GM18867 (cell line): ENCODE results near the gene ADAMTS9.
A peak's percentile ranks its signal among the peaks of the same experiment; 100 is the strongest.

Source experiments
- ATAC-seq: cut with Tn5 transposase; IDR thresholded peaks from one replicate; pipeline ENCODE4 v1.9.1; 2021; ENCODE audit warnings: mild to moderate bottlenecking, moderate library complexity; ENCODE audit not compliant: unreplicated experiment

Gene ADAMTS9

GRCh38 chr3:64578062-64578770 is 109.6 kb downstream of the ADAMTS9 start:
- ATAC-seq: no peak

- no peak for ATAC-seq
Measured at GRCh38 chr3:64576211-64576775, 111.5 kb downstream of the ADAMTS9 start.

- peak; percentile 96 for ATAC-seq
Measured at GRCh38 chr3:64575211-64575844, 112.5 kb downstream of the ADAMTS9 start.

- no peak for ATAC-seq
Measured at GRCh38 chr3:64574194-64574593, 113.6 kb downstream of the ADAMTS9 start.

- ATAC-seq: no peak
Measured at GRCh38 chr3:64571982-64572381, 115.8 kb downstream of the ADAMTS9 start.

GRCh38 chr3:64568895-64569517 is 118.8 kb downstream of the ADAMTS9 start:
- ATAC-seq: no peak

- no peak for ATAC-seq
Measured at GRCh38 chr3:64566859-64567258, 120.9 kb downstream of the ADAMTS9 start.

- ATAC-seq: no peak
Measured at GRCh38 chr3:64563751-64564150, 124.0 kb downstream of the ADAMTS9 start.

GRCh38 chr3:64561868-64562267 is 125.9 kb downstream of the ADAMTS9 start:
- ATAC-seq: no peak

- no peak for ATAC-seq
Measured at GRCh38 chr3:64561325-64561843, 126.4 kb downstream of the ADAMTS9 start.

GRCh38 chr3:64560791-64561190 is 127.0 kb downstream of the ADAMTS9 start:
- ATAC-seq: no peak

- ATAC-seq: no peak
Measured at GRCh38 chr3:64559588-64559987, 128.2 kb downstream of the ADAMTS9 start.

- no peak for ATAC-seq
Measured at GRCh38 chr3:64556046-64556445, 131.8 kb downstream of the ADAMTS9 start.

- ATAC-seq: no peak
Measured at GRCh38 chr3:64555351-64555750, 132.4 kb downstream of the ADAMTS9 start.

- ATAC-seq: no peak
Measured at GRCh38 chr3:64554096-64554920, 133.5 kb downstream of the ADAMTS9 start.

- no peak for ATAC-seq
Measured at GRCh38 chr3:64552966-64553365, 134.8 kb downstream of the ADAMTS9 start.

GRCh38 chr3:64552160-64552559 is 135.6 kb downstream of the ADAMTS9 start:
- ATAC-seq: no peak

- no peak for ATAC-seq
Measured at GRCh38 chr3:64551697-64552096, 136.1 kb downstream of the ADAMTS9 start.

- no peak for ATAC-seq
Measured at GRCh38 chr3:64550745-64551144, 137.1 kb downstream of the ADAMTS9 start.

- ATAC-seq: no peak
Measured at GRCh38 chr3:64549869-64550268, 137.9 kb downstream of the ADAMTS9 start.
